Measurements from ENCODE around the gene SP6. TPM values are rescaled to one million over a fixed set of nuclear protein-coding genes. Genes with fewer than 3 reads are reported as not detected.

SP6 gene
- total and polyA plus RNA-seq, 2 of the 4 experiments (the other 2 are of a cell fraction): under 0.01 to 0.31 TPM

GRCh38 chr17:47883589-47884426 lies 32.8 kb upstream of the SP6 start:
- intact Hi-C loops (cut with micrococcal nuclease) (no loop called here), dilution Hi-C loops (cut with HindIII; ENCODE audit: low sequenced_read_pairs, unreplicated experiment) (no loop called here)
- no TSS peak for BruUV-seq (replicated peaks)
- no peak for TF ChIP-seq MAZ (IDR thresholded peaks at IDR 0.05; ENCODE audit: borderline replicate concordance, low read depth, low read length)
- TF ChIP-seq RFX5 (IDR thresholded peaks at IDR 0.05; ENCODE audit: low read depth, low read length): no peak
- TF ChIP-seq SMC3 (IDR thresholded peaks at IDR 0.05; ENCODE audit: low read depth, low read length): no peak
- no peak for TF ChIP-seq BHLHE40 (IDR thresholded peaks at IDR 0.05; ENCODE audit: low read depth, low read length)
- TF ChIP-seq MAFK (IDR thresholded peaks at IDR 0.05; ENCODE audit: low read depth, low read length): no peak
- no peak for TF ChIP-seq MXI1 (IDR thresholded peaks at IDR 0.05; ENCODE audit: borderline replicate concordance, low read depth, low read length)
- TF ChIP-seq CTCF (conservative IDR thresholded peaks at IDR 0.05; ENCODE audit: low read depth, low read length): no peak
- TF ChIP-seq ELK1 (IDR thresholded peaks at IDR 0.05; ENCODE audit: borderline replicate concordance, low read depth, low read length): no peak
- no peak for TF ChIP-seq NFE2L2 (IDR thresholded peaks at IDR 0.05; ENCODE audit: low read depth, low read length)
- TF ChIP-seq, protein P1, sequence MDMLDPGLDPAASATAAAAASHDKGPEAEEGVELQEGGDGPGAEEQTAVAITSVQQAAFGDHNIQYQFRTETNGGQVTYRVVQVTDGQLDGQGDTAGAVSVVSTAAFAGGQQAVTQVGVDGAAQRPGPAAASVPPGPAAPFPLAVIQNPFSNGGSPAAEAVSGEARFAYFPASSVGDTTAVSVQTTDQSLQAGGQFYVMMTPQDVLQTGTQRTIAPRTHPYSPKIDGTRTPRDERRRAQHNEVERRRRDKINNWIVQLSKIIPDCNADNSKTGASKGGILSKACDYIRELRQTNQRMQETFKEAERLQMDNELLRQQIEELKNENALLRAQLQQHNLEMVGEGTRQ (IDR thresholded peaks at IDR 0.05; ENCODE audit: low read depth, low read length): no peak
- TF ChIP-seq RCOR1 (IDR thresholded peaks at IDR 0.05; ENCODE audit: insufficient replicate concordance, low read length): no peak
- TF ChIP-seq CEBPB (IDR thresholded peaks at IDR 0.05; ENCODE audit: low read depth, low read length): no peak
- no peak for TF ChIP-seq RAD21 (IDR thresholded peaks at IDR 0.05; ENCODE audit: low read length)
- no peak for TF ChIP-seq POLR2A (IDR thresholded peaks at IDR 0.05; ENCODE audit: low read depth, low read length)
- no peak for TF ChIP-seq FOS (IDR thresholded peaks at IDR 0.05; ENCODE audit: low read depth, low read length)

More at GRCh38 chr17:47883589-47884426, 32.8 kb upstream of the SP6 start:
- Histone ChIP-seq H4K8ac (ENCODE audit: low read depth in 2 of 2, low read length in 2 of 2) (no peak overlapping the region), H3K9me1 (ENCODE audit: insufficient read depth, low read length) (no peaks in the 10 kb centered on the region), H2BK20ac (ENCODE audit: low read depth, low read length) (no peak overlapping the region), H3K4ac (ENCODE audit: low read depth, low read length) (no peak overlapping the region), H2BK15ac (ENCODE audit: low read depth, low read length) (no peak overlapping the region), H3K9ac (ENCODE audit: low read depth, low read length) (no peak overlapping the region), H3K9me3 (ENCODE audit: control insufficient read depth, insufficient read depth, low read length) (no peaks in the 10 kb centered on the region), H3K18ac (ENCODE audit: low read depth, low read length) (no peak overlapping the region), H3K27ac (ENCODE audit: insufficient read depth, low read length) (no peak overlapping the region), H3K4me3 (ENCODE audit: insufficient read depth, low read depth, low read length) (no peak overlapping the region), H3K79me1 (ENCODE audit: low read depth in 1 of 2, low read length in 2 of 2) (no peaks in the 10 kb centered on the region), H2BK5ac (ENCODE audit: low read depth, low read length, poor library complexity, severe bottlenecking) (no peak overlapping the region), H2AK9ac (replicated peaks; ENCODE audit: low read depth, low read length, poor library complexity) (no peak overlapping the region), H2AFZ (replicated peaks; ENCODE audit: low read length, poor library complexity) (peak overlapping the region; percentile 32), H2AK5ac (ENCODE audit: low read depth, low read length) (no peak overlapping the region), H3K56ac (ENCODE audit: extremely low read depth, insufficient read depth, low read length) (no peak overlapping the region), H3K4me1 (ENCODE audit: control insufficient read depth, insufficient read depth, low read length) (no peaks in the 10 kb centered on the region), H3K27me3 (ENCODE audit: control insufficient read depth, insufficient read depth, low read length) (peaks cover 8% of the 10 kb centered on the region), H3K4me2 (ENCODE audit: low read depth, low read length) (no peak overlapping the region), H2BK120ac (ENCODE audit: low read depth, low read length) (no peak overlapping the region), H3K36me3 (ENCODE audit: control insufficient read depth, insufficient read depth, low read length) (no peaks in the 10 kb centered on the region), H4K5ac (ENCODE audit: low read depth, low read length) (no peak overlapping the region), H4K91ac (ENCODE audit: insufficient read depth, low read depth, low read length) (no peak overlapping the region), H3K14ac (replicated peaks; ENCODE audit: low read depth, low read length) (no peak overlapping the region), H3K23ac (ENCODE audit: low read depth, low read length) (no peak overlapping the region), H4K20me1 (ENCODE audit: insufficient read depth, low read length) (no peaks in the 10 kb centered on the region)
- ATAC-seq (ENCODE audit: low read depth): no peak
- in situ Hi-C loops (cut with MboI; ENCODE audit: low sequenced_read_pairs): no loop called here
- ChIA-PET POLR2A (ENCODE audit: unreplicated experiment) (no interaction called here), CTCF (interaction anchor here (0.7 to 4.8 kb wide), 3 partner anchors 21 to 42 kb away, joined by 3 to 18 read pairs (median 4); partner anchors contain the start of gene SCRN2)
- 78% methylated on average over 3 of the region's 9 CpGs; no CpG with 5 or more reads in 1 of the 2 experiments for WGBS, 2 experiments (ENCODE audit: extremely low coverage in 2 of 2, insufficient read length in 1 of 2)
- no peak for DNase-seq
